HG03575 (cell line): ENCODE results near the gene NWD2.

Source experiments
- ATAC-seq: cut with Tn5 transposase; IDR thresholded peaks from one replicate; pipeline ENCODE4 v1.9.1; 2021; ENCODE audit not compliant: unreplicated experiment, insufficient number of reproducible peaks, low FRiP score; ENCODE audit errors: extremely low read depth

NWD2 gene

GRCh38 chr4:37453999-37454800, 209.7 kb downstream of the NWD2 start:
- no peak for ATAC-seq

- ATAC-seq, result no peak
Measured at GRCh38 chr4:37455301-37456131, 211.0 kb downstream of the NWD2 start.

- no peak for ATAC-seq
Measured at GRCh38 chr4:37461801-37462200, 217.3 kb downstream of the NWD2 start.

GRCh38 chr4:37463033-37463856, 218.7 kb downstream of the NWD2 start:
- ATAC-seq, result no peak

GRCh38 chr4:37464373-37465128, 220.0 kb downstream of the NWD2 start:
- no peak for ATAC-seq

- ATAC-seq, result no peak
Measured at GRCh38 chr4:37465296-37465695, 220.8 kb downstream of the NWD2 start.

GRCh38 chr4:37465845-37466244, 221.3 kb downstream of the NWD2 start:
- ATAC-seq, result no peak

- ATAC-seq, result no peak
Measured at GRCh38 chr4:37467223-37467622, 222.7 kb downstream of the NWD2 start.

- no peak for ATAC-seq
Measured at GRCh38 chr4:37467824-37468223, 223.3 kb downstream of the NWD2 start.

GRCh38 chr4:37469286-37469685, 224.7 kb downstream of the NWD2 start:
- no peak for ATAC-seq

- no peak for ATAC-seq
Measured at GRCh38 chr4:37470245-37470644, 225.7 kb downstream of the NWD2 start.

- no peak for ATAC-seq
Measured at GRCh38 chr4:37471093-37471492, 226.6 kb downstream of the NWD2 start.

GRCh38 chr4:37471971-37472370, 227.4 kb downstream of the NWD2 start:
- no peak for ATAC-seq

GRCh38 chr4:37473807-37474206, 229.3 kb downstream of the NWD2 start:
- ATAC-seq, result no peak

GRCh38 chr4:37475087-37475486, 230.5 kb downstream of the NWD2 start:
- ATAC-seq, result no peak

- no peak for ATAC-seq
Measured at GRCh38 chr4:37475776-37476175, 231.2 kb downstream of the NWD2 start.

GRCh38 chr4:37476256-37476655, 231.7 kb downstream of the NWD2 start:
- ATAC-seq, result no peak

- no peak for ATAC-seq
Measured at GRCh38 chr4:37476691-37477090, 232.1 kb downstream of the NWD2 start.

- ATAC-seq, result no peak
Measured at GRCh38 chr4:37477126-37477525, 232.6 kb downstream of the NWD2 start.
